NCI-H2196 (cell line): Measurements from ENCODE around the gene CDX1.

Experiments used
- DNase-seq: peaks from one replicate; lab custom pipeline; 2025; ENCODE audit not compliant: unreplicated experiment; lab: John Stamatoyannopoulos, UW

The CDX1 gene

GRCh38 chr5:150166650-150167511 is at the start of gene CDX1:
Gene CDX1, plus strand, starts transcription at chr5:150166778. Its CDS starts 99 bp downstream, at chr5:150166877.
- no peak for DNase-seq

DNA sequence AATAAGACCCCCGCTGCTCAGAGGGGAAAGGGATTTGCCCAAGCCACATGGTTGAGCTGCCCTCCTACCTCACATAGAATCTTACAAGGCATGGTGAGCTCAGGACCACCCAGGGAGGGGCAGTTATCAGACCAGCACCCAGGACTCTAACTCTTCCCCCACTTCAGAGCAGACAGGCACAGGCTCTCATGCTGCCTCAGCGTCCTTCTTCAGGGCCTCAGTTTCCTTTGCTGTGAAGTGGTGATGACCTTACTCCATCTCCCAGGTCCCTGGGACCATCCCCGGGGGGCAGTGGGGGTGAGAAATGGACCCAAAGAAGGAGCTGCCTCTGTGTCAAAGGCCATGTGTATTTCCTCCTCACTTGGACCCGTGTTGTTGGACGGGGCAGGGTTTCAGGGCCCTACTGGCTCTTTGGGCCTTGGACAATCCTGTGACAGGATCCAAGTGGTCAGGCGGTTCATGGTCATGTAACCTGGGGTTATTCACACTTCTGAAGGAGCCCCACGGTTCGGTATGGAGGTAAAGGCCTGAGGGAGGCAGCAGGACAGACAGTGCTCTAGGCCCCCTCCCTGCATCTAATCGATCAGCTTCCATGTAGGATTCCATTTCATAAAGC is 48.5 kb upstream of the CDX1 start:
- no peak for DNase-seq

- no peak for DNase-seq
Measured at GRCh38 chr5:150118561-150119229, 47.9 kb upstream of the CDX1 start.

DNA sequence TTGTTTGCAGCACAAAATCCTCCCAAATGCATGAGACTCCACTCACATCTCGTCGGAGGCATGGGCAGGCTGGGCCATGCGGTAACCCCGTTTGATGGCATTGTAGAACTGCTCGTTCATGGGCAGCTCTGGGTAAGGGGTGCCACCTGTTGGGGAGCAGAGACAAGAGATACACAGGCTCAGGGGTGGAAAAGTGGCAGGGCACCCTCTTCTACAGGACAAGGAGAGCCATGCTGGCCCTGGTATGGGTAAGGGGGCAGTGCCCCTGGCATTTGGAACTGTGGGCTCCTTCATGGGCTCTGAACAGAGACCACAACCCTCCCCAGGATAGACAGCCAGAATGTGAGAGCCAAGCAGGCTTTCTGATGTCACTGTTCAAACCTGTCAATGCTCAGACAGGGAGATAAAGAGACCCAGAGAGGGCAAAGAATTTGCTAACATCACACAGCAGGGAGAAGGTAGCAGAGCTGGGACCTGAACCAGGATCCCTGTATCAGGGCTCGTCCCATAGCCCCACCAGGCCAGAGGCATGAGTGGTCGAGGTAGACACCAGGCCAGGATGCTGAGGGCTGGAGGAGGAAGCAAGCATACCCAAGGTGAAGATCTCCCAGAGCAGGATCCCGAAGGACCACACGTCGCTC is 47.0 kb upstream of the CDX1 start:
- DNase-seq, result no peak

DNA sequence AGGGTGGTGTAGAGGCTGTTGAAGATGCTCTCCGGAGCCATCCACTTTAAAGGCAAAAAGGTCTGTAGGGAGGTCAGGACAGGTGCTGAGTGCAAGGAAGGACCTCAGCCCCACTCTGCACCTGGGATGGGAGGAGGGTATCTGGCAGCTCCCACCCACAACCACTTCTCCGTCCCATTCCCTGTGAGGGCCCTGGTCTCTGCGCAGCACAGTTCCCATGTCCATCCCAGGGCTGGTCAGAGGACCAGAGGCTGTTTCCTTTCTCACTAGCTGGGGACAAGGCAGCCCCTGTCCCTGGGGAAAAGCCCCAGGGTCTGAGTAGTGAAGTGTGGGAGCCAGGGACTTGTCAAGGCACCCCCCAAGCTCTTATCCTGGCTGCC is 46.5 kb upstream of the CDX1 start:
- DNase-seq, result no peak

DNA sequence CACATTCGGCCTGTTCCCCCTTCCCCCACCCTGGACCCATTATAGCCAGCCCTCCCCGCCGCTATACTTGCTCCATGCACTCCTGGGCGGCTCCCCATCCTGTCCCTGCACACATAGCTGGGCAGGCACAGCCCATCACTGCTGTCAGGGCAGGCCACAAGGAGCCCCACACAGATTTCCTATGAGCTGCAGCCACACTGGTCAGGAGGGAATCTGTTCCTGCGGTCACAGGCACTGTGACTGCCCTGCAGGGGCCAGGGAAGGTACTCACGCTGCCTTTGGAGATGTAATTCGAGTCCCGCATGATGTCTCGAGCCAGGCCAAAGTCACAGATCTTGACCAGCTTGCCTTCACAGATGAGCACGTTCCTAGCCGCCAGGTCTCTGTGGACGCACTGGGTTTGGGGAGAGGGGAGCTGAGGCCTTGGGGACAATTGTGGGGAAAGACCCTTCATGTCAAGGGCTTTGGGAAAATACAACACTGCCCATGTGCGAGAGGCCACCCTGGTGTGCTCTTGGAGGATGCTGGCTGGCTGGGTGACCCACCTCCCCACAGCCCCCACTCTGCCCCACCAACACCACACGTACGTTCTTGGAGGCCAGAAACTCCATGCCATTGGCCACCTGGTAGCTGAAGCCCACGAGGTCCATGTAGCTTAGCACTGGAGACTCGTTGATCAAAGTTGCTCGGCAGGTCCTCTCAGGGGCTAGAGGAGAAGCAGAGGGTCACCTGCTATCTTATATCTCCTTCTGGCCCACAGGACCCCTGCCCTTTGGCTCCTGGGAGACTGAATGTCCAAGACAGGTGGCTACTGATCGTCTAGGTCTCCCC is 45.7 kb upstream of the CDX1 start:
- no peak for DNase-seq

DNA sequence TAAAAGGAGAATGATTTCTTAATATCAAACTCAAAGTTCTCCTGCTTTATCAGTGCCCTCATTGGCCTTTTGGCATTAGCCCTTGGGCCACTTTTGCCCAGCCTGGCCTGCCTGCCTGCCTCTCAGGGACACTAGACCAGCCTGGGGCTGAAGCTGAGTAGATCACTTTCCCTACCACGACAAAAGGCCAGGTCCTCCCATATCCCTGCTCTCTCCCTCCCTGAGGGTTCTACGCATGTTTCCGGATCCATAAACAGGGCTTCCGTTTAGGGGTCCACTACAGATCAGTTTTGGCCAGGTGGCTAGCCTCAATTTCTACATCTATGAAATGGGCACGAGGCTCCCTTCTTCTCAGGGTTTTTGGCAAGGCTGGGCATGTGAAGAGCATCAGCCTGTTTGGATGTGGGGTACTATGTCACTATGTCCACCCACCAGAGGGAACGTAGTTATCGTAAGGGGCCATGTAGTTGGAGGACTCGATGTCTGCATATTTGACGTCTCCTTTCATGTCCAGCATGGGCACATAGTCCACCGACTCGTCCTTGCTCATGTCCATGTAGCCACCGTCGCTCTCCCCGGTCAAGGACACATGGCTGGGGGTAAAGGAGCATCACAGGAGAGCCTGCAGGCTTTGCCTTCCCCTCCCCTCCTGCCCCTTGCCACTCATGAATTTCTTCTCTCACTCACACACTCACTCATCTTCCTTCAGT is 45.0 kb upstream of the CDX1 start:
- no peak for DNase-seq

DNA sequence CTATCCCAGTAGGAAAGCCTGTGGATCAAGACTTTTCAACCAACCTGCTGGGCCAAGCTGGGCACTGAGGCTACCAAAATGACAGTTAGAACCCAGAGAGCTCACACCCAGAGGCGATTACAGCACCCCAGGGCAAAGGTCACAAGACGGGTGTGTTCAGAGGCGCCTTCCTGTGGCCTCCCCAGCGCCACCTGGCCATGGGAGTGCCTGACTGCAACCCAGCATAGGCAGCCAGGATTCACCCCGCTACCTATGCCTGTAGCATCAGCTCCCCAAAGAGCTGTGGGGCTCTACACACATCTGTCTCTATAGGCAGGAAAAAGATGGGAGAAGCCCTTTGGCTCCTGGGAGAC is 44.4 kb upstream of the CDX1 start:
- DNase-seq, result no peak

DNA sequence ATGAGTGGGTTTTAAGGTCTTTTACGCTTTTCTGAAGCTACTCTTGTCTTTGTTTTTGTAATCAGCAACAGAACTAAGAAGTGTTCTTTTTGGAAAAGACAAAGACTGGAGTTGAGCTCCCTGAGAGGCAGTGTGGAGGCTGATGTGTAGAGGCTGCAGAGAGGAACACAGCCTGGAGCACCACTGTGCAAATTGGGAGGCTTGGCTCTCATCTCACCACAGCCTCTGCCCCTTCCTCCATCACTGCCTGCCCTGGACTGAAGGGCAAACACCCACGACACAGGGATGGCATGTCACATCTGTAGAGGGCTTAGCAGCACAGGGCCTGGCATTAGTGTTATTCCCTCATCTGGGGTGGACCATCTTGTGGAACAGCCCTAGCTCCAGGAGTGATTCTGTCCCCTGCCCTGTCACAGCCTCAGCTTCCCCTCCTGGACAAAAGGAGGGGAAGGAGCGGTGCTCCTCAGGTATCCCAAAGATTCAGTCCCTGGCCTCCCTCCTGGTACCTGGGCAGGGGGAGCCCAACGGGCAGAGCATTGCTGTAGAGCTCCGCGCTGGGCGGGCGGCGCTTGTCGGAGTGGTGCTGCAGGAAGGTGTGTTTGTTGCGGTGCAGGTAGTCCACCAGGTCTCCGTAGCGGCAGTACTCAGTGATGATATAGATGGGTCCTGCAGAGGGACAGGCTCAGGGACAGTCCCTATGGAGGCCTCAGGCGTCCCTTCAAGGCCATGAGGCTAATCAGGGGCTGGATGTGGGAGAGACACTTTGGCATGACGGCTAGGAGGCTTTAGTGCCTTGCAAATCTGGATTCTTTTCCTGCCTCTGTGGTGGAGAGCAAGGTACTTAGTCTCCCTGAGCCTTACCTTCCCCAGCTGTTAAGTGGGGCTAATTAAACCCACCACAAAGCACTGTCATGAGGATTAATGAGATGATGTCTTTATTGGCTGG is 43.8 kb upstream of the CDX1 start:
- no peak for DNase-seq

DNA sequence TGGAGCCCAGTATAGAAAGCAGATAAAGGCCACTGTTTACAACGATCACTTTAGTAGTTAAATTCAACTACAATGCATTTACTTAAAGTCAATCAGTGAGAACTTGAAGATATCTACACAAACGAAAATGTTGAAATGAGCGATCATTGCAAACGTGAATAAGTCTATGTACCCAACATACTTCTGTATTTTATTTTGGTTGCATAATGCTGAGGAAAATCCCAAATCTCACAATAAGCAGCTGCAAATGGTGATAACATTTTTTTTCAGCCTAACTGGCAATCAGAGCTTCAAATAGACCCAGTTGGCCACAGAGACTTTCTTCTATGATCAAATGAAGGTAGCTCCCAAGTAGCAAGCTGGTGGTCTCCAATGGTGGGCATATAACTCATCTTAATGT is 43.0 kb upstream of the CDX1 start:
- no peak for DNase-seq

GRCh38 chr5:150124111-150124557 is 42.4 kb upstream of the CDX1 start:
- DNase-seq, result no peak

- DNase-seq, result no peak
Measured at GRCh38 chr5:150124596-150124995, 42.0 kb upstream of the CDX1 start.

- no peak for DNase-seq
Measured at GRCh38 chr5:150125334-150125733, 41.2 kb upstream of the CDX1 start.

- DNase-seq, result no peak
Measured at GRCh38 chr5:150126199-150126920, 40.2 kb upstream of the CDX1 start.

DNA sequence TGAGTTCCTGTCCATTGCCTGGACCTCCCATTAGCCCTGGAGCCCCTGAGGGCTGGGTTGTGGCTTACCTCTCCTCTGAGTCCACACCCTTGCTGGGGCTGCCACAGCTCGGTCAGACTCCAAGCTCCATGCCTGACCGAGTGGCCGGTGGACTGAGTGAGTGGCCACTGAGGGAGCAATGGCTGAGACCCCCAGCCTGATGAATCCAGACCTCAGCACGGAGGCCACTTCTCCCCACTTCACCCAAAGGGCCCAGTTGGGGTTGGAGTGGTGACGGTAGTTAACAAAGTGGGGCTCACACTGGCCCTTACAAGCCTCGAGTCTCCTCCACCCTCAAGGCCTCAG is 39.7 kb upstream of the CDX1 start:
- DNase-seq, result no peak

DNA sequence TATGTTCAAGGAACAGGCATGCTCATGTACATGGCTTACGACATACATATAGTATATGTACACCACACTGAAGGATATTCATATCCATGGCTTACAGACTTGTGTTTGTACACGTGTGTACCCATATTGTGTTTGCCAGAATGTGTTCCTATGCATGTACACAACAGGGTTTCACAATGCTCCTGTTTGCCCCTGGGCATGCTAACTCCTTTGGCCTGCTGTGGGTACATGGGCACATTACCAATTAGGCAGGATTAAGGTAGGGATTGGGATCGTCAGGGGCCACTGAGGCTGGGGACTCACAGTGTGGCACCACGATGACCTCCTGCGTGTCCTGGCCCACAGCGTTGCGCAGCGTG is 37.1 kb upstream of the CDX1 start:
- DNase-seq, result no peak

- DNase-seq, result peak; percentile 40
Measured at GRCh38 chr5:150129813-150130492, 36.6 kb upstream of the CDX1 start.

DNA sequence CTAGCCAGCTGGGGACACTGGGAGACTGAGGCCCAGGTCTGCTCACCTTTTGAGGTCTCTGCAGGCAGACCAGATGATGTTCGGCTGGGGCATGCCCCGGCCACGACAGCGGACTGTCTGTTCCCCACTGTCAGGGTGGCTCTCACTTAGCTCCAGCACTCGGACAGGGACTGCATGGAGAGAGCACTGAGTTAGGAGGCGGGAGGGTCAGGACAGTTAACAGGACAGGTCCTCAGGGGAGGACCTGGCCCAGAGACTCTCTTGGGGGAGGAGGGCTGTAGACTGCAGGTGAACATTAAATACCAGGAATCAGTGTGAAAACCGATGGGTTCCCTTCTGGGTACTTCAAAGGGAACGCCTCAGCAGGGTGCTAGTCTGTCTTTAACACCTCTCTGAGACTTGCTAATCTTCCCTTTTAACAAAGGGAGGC is 36.1 kb upstream of the CDX1 start:
- DNase-seq, result no peak
